GM12891 (cell line): ENCODE measurements around the gene AK9.

Source experiments
- DNase-seq: peaks from one replicate; pipeline ENCODE4 v3.0.0; 2011; ENCODE audit warnings: low spot score; ENCODE audit not compliant: insufficient read length
- FAIRE-seq: peaks from 2 replicates; lab custom pipeline; 2011; peaks lifted over from hg19 to GRCh38; lab: Jason Lieb, UNC
- PAX5 ChIP-seq: IDR thresholded peaks from 2 replicates; pipeline ENCODE4 v1.6.1; 2011; ENCODE audit warnings: low read length, moderate library complexity, mild to moderate bottlenecking; ENCODE audit not compliant: insufficient read depth, severe bottlenecking
- POLR2A ChIP-seq: IDR thresholded peaks from 2 replicates; pipeline ENCODE4 v1.6.1; 2011; ENCODE audit warnings: low read depth, low read length, control low read depth
- POLR2AphosphoS5 ChIP-seq: IDR thresholded peaks from 2 replicates; pipeline ENCODE4 v1.6.1; 2011; ENCODE audit warnings: low read depth, low read length, control low read depth
- POU2F2 ChIP-seq: IDR thresholded peaks from 2 replicates; pipeline ENCODE4 v1.6.1; 2011; ENCODE audit warnings: low read depth, mild to moderate bottlenecking, control low read depth, low read length, moderate library complexity
- SPI1 ChIP-seq: IDR thresholded peaks from 2 replicates; pipeline ENCODE4 v1.6.1; 2011; ENCODE audit warnings: low read depth, low read length, control low read depth
- TAF1 ChIP-seq: IDR thresholded peaks from 2 replicates; pipeline ENCODE4 v1.6.1; 2011; ENCODE audit warnings: low read depth, low read length, control low read depth

Gene AK9

DNA sequence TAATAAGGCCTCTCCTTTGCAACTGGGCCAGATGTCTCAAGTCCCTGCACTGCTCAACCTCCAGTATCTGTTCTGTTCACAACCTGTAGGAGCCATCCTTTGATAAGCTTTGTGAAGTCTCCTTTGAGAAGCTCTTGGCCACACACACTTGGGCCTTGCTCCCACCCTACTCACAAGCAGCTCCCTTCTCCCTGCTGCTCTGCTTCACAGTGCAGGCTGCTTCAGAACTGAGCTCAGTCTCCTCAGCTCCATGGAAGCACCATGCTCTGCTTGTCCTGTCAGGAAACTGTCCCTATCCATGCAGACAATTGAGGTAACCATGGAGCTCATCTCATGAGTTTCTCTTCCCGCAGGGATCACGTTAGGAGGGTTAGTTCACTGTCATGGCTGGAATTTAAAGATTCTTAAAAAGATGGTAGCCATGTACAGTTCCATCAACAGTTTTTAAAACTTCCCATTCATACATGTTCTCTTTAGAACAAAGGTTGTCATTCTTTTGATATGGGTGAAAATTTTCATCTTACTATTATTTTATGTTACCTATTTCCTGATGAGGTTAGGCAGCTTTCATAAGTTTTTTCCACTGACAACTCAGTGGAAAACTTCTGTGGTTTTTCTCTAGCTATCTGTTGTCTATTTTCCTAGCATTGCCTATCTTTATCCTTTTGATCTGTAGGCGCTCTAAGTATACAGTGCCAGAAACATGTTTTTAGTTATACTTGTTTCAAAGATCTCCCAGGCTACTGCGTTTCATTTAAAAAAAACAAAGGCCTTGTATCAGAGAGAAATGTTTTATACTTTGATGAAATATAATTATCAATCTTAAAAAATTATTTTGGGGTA is 62.6 kb downstream of the AK9 start:
- DNase-seq (no peak), FAIRE-seq (no peak)
- TF ChIP-seq SPI1 (no peak), PAX5 (no peak), POLR2A (no peak), POU2F2 (no peak), POLR2AphosphoS5 (no peak), TAF1 (no peak)

DNA sequence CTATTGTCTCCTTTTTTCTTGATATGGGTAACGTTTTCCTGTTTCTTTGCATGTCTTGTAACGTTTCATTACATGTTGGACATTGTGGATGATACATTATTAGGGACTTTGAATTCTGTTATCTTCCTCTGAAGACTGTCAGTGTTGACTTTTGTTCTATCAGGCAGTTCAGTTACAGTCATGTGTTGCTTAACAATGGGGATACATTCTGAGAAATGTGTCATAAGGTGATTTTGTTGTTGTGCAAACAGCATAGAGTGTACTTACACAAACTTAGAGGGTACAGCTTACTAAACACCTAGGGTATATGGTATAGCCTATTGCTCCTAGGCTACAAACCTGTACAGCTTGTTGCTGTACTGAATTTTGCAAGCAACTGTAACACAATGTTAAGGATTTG is 64.7 kb downstream of the AK9 start:
- TF ChIP-seq PAX5, result no peak
- no peak for TF ChIP-seq POLR2A
- no peak for TF ChIP-seq SPI1
- TF ChIP-seq POLR2AphosphoS5, result no peak
- TF ChIP-seq POU2F2, result no peak
- TF ChIP-seq TAF1, result no peak
- FAIRE-seq, result peak; percentile 9
- no peak for DNase-seq

DNA sequence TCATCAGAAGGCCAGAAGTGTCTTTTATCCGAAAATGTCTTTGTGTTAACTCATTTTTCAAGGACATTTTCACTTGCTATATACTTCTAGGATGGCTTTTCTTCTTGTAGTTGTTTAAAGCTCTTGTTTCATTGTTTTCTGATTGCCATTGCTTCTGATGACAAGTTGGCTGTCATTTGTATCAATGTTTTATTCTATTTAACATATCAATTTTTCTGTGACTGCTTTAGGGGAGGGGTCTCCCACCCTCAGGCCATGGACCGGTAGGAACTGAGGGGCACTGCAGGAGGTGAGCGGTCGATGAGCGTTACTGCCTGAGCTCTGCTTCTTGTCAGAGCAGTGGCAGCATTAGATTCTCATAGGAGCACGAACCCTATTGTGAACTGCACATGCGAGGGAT is 65.8 kb downstream of the AK9 start:
- TF ChIP-seq TAF1 (no peak), POLR2AphosphoS5 (no peak), SPI1 (no peak)
- FAIRE-seq, result no peak
- no peak for DNase-seq

DNA sequence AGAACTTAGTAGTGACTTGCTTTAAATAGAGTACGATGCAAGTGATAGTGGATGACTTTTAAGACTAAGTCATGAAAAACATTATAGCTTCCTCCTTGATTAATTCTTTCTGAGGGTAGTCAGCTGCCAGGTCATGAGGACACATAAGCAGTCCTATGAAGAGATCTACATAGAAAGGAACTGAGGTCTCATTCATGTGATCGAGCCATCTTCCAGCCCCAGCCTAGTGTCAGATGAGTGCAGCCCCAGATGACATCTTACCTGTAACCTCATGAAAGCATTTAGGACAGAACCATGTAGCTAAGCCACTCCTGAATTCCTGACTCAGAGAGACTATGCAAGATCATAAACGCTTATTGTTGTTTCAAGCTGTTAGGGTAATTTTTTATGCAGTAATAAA is 67.7 kb downstream of the AK9 start:
- TF ChIP-seq PAX5 (no peak), SPI1 (no peak), POLR2AphosphoS5 (no peak), POLR2A (no peak), TAF1 (no peak), POU2F2 (no peak)
- FAIRE-seq, result no peak
- DNase-seq, result no peak

DNA sequence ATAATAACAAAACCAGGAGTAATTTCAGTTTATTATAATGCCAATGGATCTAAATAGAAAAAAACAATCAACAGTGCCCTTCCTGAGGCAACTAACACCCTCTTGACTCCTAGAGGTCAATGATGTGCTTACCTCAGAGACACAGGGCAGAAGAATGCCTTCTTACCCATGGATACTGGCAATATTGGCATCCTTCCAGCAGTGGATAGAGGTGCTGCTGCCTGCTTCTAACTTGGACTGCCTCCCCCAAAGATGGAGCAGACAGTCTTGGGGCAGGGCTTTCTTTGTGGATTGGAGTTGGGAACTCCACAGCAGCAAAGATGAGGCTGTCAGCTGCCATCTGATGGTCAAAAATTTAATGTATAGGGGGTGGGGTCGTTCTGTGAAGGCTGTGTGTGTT is 78.7 kb downstream of the AK9 start:
- DNase-seq (no peak), FAIRE-seq (no peak)
- TF ChIP-seq PAX5 (no peak), TAF1 (no peak), POU2F2 (no peak), SPI1 (no peak), POLR2A (no peak), POLR2AphosphoS5 (no peak)

DNA sequence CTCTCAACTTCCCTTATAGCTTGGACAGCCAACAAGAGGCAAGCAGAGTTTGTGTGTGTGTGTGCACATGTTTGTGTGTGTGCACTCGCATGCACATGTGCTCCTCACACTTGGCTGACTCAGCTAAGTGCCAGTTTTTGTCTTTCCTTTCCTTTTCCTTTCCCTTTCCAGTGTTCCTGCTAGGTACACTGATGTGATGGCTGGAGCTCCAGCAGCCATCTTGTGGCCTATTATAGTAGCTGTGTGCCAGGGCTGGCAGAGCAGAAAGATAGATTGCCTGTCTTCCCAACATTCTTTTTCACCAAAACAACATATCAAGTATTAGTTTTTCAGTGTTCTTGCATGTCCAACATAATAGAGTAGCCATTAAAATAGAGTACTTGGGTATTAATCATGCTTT is 79.5 kb downstream of the AK9 start:
- no peak for DNase-seq
- no peak for TF ChIP-seq PAX5
- no peak for TF ChIP-seq POU2F2
- no peak for TF ChIP-seq TAF1
- TF ChIP-seq POLR2A, result no peak
- TF ChIP-seq SPI1, result no peak
- TF ChIP-seq POLR2AphosphoS5, result no peak
- FAIRE-seq, result no peak

DNA sequence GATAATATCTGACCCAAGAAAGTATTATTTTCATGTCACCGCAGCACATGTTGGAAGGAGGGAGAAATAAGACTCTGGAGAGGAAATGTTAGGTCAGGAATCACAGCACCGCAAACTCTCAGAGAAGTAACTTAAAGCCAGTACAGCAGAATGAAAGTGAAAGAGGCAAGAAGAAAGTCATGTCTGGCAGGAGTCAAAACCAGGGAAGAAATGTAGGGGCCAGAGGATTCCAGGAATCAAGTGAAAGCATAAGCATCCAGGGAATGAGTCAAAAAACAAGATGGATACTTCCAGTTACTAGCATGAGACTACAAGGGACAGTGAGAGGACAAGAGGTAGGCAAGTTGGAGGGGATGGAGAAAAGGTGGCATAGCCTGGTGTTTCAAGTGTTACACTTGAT is 80.4 kb downstream of the AK9 start:
- TF ChIP-seq PAX5 (no peak), POLR2A (no peak), TAF1 (no peak), POLR2AphosphoS5 (no peak), SPI1 (no peak), POU2F2 (no peak)
- FAIRE-seq (peak; percentile 16), DNase-seq (no peak)

DNA sequence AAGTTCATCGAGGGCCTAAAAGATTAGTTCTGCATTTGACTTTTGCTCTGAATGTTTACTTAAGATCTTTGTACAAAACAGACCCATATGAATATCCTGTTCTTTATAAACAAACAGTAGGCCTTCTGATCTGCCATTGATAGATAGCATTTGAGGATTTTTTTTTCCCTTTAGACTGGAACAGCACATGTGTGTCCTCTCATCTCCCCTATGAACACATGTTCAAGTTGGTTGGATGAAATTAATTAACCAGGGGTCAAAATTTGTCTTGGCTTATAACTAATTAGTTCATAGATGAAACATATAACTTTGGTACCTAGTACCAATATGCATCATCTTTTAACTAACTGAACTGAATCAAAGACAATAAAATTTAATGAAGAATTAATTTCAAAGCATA is 81.3 kb downstream of the AK9 start:
- TF ChIP-seq POLR2A (no peak), POU2F2 (no peak), TAF1 (no peak)
- no peak for FAIRE-seq
- no peak for DNase-seq

DNA sequence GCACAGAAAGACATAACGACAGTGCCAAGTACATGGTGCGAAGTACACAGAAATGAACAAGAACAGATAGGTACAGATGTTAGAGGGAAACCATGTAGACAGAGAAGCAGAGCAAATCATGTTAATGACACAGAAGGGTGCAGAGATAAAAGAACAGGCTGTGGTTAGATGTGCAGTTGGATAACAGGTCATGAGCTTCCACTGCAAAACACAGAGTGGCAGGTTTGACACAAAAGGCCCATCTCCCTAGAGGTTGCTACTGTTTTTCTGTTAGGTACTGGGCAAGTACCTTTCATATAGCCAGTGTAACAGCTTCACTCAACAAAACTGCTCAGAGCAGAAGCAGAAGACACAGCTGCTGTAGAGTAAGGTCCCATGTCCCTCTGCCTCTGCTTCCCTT is 84.6 kb downstream of the AK9 start:
- no peak for DNase-seq
- no peak for FAIRE-seq
- TF ChIP-seq POU2F2 (no peak), POLR2AphosphoS5 (no peak)

DNA sequence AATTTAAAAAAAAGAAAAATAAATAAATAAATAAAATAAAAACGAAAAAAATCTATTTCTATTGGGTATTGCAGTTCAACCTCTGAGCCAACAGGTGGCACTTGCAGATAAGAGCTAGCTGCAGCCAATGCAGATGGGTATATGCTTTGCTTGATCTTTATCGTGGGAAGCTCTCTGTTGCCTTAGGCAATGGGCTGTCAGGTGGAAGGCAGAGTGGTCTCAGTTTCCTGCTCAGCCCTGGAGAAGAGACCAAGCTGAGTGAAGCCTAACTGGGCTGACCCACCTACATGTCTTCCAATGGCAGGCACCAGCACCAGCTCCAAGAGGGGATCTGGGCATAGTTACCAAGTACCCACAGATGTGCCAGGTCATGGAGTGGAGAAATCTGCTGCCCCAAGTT is 95.0 kb downstream of the AK9 start:
- DNase-seq, result no peak
- no peak for FAIRE-seq
- TF ChIP-seq POU2F2 (no peak), TAF1 (no peak), SPI1 (no peak), POLR2AphosphoS5 (no peak), PAX5 (no peak), POLR2A (no peak)

DNA sequence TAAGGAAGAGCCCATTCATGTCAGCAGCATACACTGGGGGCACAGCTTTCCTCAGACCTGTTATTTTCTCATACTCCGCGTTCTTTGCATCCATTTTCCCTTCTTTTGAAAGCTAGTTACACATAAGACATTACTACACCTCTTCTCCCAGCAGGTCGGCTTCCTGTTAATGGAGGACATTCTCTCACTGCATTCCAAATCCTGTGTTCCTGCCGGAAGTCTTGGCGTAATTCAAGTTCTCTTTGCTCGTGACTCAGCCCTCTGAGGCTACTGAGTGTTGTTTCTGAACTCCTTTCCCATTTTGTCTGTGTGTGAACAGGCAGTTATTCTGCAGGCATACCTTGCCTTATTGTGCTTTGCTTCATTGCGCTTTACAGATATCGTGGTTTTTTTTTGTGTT is 110.5 kb downstream of the AK9 start:
- DNase-seq, result no peak
- no peak for FAIRE-seq

More for the DNA sequence above, 110.5 kb downstream of the AK9 start:
- TF ChIP-seq POU2F2 (no peak), PAX5 (no peak), POLR2A (no peak), SPI1 (no peak), POLR2AphosphoS5 (no peak), TAF1 (no peak)
